B cell (primary cell): ENCODE results near the gene NMT1.

Experiments
- EZH2 ChIP-seq: IDR thresholded peaks from 2 replicates; pipeline ENCODE4 v1.6.1; 2012; ENCODE audit warnings: borderline replicate concordance, low read depth, mild to moderate bottlenecking, moderate library complexity, low read length; ENCODE audit not compliant: insufficient read depth, poor library complexity, severe bottlenecking
- TF ChIP-seq, protein P1 (sequence below): fragments of 200-600 bp; IDR thresholded peaks from one replicate; pipeline ENCODE4 v1.8.0; 2022; ENCODE audit warnings: antibody characterized with exemption, mild to moderate bottlenecking

DNA sequence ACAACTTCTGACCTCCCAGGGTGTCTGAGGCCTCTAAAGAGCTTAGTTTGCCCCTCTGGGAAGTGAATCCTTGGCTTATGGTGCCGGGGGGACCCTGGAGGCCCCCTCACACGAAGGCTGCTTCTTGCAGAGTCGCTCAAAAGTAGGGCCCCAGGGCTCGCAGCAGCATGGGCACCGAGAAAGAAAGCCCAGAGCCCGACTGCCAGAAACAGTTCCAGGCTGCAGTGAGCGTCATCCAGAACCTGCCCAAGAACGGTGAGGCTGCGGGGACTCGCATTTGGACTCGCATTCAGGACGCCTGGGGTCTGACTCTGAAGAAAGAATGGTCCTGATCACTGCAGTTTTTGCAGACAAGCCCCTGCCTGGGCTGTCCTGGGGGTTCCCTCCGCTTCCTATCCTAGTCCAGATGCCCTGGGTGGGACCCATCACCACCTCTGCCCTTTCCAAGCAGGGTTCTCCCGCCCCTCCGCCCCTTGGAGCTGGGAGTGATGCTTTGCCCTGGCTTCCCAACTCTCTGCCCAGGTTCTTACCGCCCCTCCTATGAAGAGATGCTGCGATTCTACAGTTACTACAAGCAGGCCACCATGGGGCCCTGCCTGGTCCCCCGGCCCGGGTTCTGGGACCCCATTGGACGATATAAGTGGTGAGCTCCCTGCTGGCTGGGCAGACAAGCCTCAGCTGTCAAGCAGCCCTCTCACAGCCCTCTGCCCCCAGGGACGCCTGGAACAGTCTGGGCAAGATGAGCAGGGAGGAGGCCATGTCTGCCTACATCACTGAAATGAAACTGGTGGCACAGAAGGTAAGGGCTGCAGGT, 75.1 kb downstream of the NMT1 start:
- TF ChIP-seq, protein P1, sequence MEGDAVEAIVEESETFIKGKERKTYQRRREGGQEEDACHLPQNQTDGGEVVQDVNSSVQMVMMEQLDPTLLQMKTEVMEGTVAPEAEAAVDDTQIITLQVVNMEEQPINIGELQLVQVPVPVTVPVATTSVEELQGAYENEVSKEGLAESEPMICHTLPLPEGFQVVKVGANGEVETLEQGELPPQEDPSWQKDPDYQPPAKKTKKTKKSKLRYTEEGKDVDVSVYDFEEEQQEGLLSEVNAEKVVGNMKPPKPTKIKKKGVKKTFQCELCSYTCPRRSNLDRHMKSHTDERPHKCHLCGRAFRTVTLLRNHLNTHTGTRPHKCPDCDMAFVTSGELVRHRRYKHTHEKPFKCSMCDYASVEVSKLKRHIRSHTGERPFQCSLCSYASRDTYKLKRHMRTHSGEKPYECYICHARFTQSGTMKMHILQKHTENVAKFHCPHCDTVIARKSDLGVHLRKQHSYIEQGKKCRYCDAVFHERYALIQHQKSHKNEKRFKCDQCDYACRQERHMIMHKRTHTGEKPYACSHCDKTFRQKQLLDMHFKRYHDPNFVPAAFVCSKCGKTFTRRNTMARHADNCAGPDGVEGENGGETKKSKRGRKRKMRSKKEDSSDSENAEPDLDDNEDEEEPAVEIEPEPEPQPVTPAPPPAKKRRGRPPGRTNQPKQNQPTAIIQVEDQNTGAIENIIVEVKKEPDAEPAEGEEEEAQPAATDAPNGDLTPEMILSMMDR, result no peak
- TF ChIP-seq EZH2, result no peak
